A549 (cell line): ENCODE measurements around the gene MAP2. TPM values are rescaled to one million over a fixed set of nuclear protein-coding genes. Genes with fewer than 3 reads are reported as not detected.

Experiments used
- ATAC-seq, 2 experiments: fragments of 200-7000 bp in 1 of 2; fragments of >200 bp in 1 of 2; cut with Nextera tagmentation in 1 of 2; cut with Tn5 transposase in 1 of 2; 3 replicates each; pipeline versions ENCODE4 v1.8.0 to v1.9.1; 2018 to 2020; ENCODE audit warnings: mild to moderate bottlenecking in 1 of 2, moderate library complexity in 1 of 2
- CTCF ChIA-PET: fragments of 300-600 bp; sonication (Branson Sonifier 250); formaldehyde crosslinking; extraction: SDS; loops from one replicate; lab custom pipeline; 2021; ENCODE audit warnings: antibody characterized with exemption, inconsistent platforms; lab: Yijun Ruan, JAX
- POLR2A ChIA-PET: fragments of 350-600 bp; formaldehyde crosslinking; extraction: SDS; loops from one replicate; lab custom pipeline; 2021; ENCODE audit warnings: antibody characterized with exemption, inconsistent platforms; lab: Yijun Ruan, JAX
- DNase-seq, 2 experiments: peaks; one replicate each; pipeline versions ENCODE4 v3.0.0 to v3.0.0-alpha.2; 2011 to 2016; ENCODE audit warnings: low read depth in 1 of 2, low spot score in 1 of 2
- FAIRE-seq: peaks from 2 replicates; lab custom pipeline; 2011; peaks lifted over from hg19 to GRCh38; lab: Jason Lieb, UNC
- H3K27ac ChIP-seq, 2 experiments: fragments of >200 bp; sonication (Bioruptor Twin); formaldehyde crosslinking; 3 replicates each; pipeline ENCODE4 v1.5.1; 2016 to 2017
- H3K4me1 ChIP-seq: fragments of >200 bp; sonication (Bioruptor Twin); formaldehyde crosslinking; 3 replicates; pipeline ENCODE4 v1.6.1; 2016
- H3K4me2 ChIP-seq: fragments of >200 bp; sonication (Bioruptor Twin); formaldehyde crosslinking; 3 replicates; pipeline ENCODE4 v1.6.1; 2016
- H3K4me3 ChIP-seq: fragments of >200 bp; sonication (Bioruptor Twin); formaldehyde crosslinking; 3 replicates; pipeline ENCODE4 v1.5.1; 2016
- H3K9me3 ChIP-seq: fragments of >200 bp; sonication (Bioruptor Twin); formaldehyde crosslinking; 3 replicates; pipeline ENCODE4 v1.6.1; 2016
- CBX2 ChIP-seq: fragments of 200-600 bp; sonication (generic); IDR thresholded peaks from 2 replicates; pipeline ENCODE4 v1.6.1; 2016; ENCODE audit warnings: low read depth, mild to moderate bottlenecking, borderline replicate concordance
- CHD2 ChIP-seq: fragments of 150-350 bp; IDR thresholded peaks from 2 replicates; pipeline ENCODE4 v1.6.1; 2014; ENCODE audit warnings: low read length; ENCODE audit not compliant: partially characterized antibody
- EHF ChIP-seq: fragments of 250-450 bp; sonication (Bioruptor Pico); IDR thresholded peaks from 2 replicates; pipeline ENCODE4 v1.5.0; 2020; ENCODE audit warnings: mild to moderate bottlenecking
- ESRRA ChIP-seq: fragments of 150-350 bp; IDR thresholded peaks from 2 replicates; pipeline ENCODE4 v1.6.1; 2014; ENCODE audit warnings: mild to moderate bottlenecking, low read length, borderline replicate concordance
- FOSL2 ChIP-seq, 2 experiments: fragments of 450-650 bp in 1 of 2; fragments of >200 bp in 1 of 2; sonication (Bioruptor Twin) in 1 of 2; formaldehyde crosslinking; IDR thresholded peaks; 2 replicates each; pipeline versions ENCODE4 v1.5.0 to v1.6.1; 2016 to 2020; ENCODE audit warnings: mild to moderate bottlenecking in 1 of 2, moderate library complexity in 1 of 2
- HDAC2 ChIP-seq: fragments of 200-600 bp; sonication (generic); IDR thresholded peaks from 2 replicates; pipeline ENCODE4 v1.6.1; 2016
- HOXA7 ChIP-seq: fragments of 250-450 bp; sonication (Bioruptor Pico); IDR thresholded peaks from 2 replicates; pipeline ENCODE4 v1.5.0; 2020; ENCODE audit warnings: mild to moderate bottlenecking, moderate library complexity
- KDM5A ChIP-seq: fragments of 200-600 bp; sonication (generic); IDR thresholded peaks from 2 replicates; pipeline ENCODE4 v1.6.1; 2016; ENCODE audit warnings: antibody characterized with exemption, mild to moderate bottlenecking
- MAFK ChIP-seq: fragments of 450-650 bp; IDR thresholded peaks from 2 replicates; pipeline ENCODE4 v1.6.1; 2014; ENCODE audit not compliant: partially characterized antibody
- NFE2L2 ChIP-seq: fragments of 150-350 bp; conservative IDR thresholded peaks from 2 replicates; pipeline ENCODE4 v1.6.1; 2014; ENCODE audit warnings: low read length
- NPAS2 ChIP-seq: fragments of 250-450 bp; sonication (Bioruptor Pico); IDR thresholded peaks from 2 replicates; pipeline ENCODE4 v1.8.0; 2022; ENCODE audit warnings: mild to moderate bottlenecking, moderate library complexity, borderline replicate concordance
- NR3C1 ChIP-seq: fragments of >200 bp; sonication (Bioruptor Twin); formaldehyde crosslinking; IDR thresholded peaks from 3 replicates; pipeline ENCODE4 v1.6.1; 2017
- PHF8 ChIP-seq: fragments of 200-600 bp; sonication (generic); IDR thresholded peaks from 2 replicates; pipeline ENCODE4 v1.6.1; 2016; ENCODE audit warnings: low read depth, mild to moderate bottlenecking, antibody characterized with exemption, moderate library complexity, borderline replicate concordance
- RAD21 ChIP-seq, 2 experiments: fragments of >200 bp in 1 of 2; sonication (Bioruptor Twin) in 1 of 2; formaldehyde crosslinking in 1 of 2; IDR thresholded peaks in 1 of 2; conservative IDR thresholded peaks in 1 of 2; 2 replicates in 1 of 2; 3 replicates in 1 of 2; pipeline ENCODE4 v1.6.1; 2012 to 2018; ENCODE audit warnings: inconsistent platforms in 1 of 2
- RARB ChIP-seq: fragments of 250-450 bp; sonication (Bioruptor Pico); IDR thresholded peaks from 2 replicates; pipeline ENCODE4 v1.8.0; 2021; ENCODE audit warnings: mild to moderate bottlenecking, moderate library complexity
- RCOR1 ChIP-seq: fragments of 150-350 bp; IDR thresholded peaks from 2 replicates; pipeline ENCODE4 v1.6.1; 2014; ENCODE audit warnings: antibody characterized with exemption, low read length, low read depth
- RNF2 ChIP-seq: fragments of 200-600 bp; sonication (generic); IDR thresholded peaks from 2 replicates; pipeline ENCODE4 v1.6.1; 2016; ENCODE audit warnings: low read depth, mild to moderate bottlenecking, antibody characterized with exemption, moderate library complexity, borderline replicate concordance
- SREBF2 ChIP-seq: fragments of 450-650 bp; IDR thresholded peaks from 2 replicates; pipeline ENCODE4 v1.6.1; 2014; ENCODE audit warnings: mild to moderate bottlenecking, moderate library complexity
- ZFP36 ChIP-seq: fragments of 450-650 bp; IDR thresholded peaks from 2 replicates; pipeline ENCODE4 v1.6.1; 2014; ENCODE audit warnings: borderline replicate concordance; ENCODE audit not compliant: partially characterized antibody
- ZSCAN20 ChIP-seq: fragments of 250-450 bp; sonication (Bioruptor Pico); IDR thresholded peaks from 2 replicates; pipeline ENCODE4 v1.8.0; 2022; ENCODE audit warnings: mild to moderate bottlenecking, moderate library complexity
- WGBS: methylation state at CpG from one replicate; pipeline ENCODE4 v1.1.6; 2017; ENCODE audit errors: missing lambda C conversion rate; 5-methylcytosine and 5-hydroxymethylcytosine counted together
- polyA plus RNA-seq, 4 experiments: library from polyadenylated mRNA; depleted of rRNA in 3 of 4; stranded (reverse); fragments of >200 nt; fragmentation: RNase III in 1 of 4; extraction: RNeasy Plus Mini Kit Qiagen cat#74134 plus additional on column Dnase treatment in 1 of 4; gene quantifications; 2 replicates in 3 of 4; 3 replicates in 1 of 4; pipeline ENCODE4 v1.2.3, GENCODE V29; 2011 to 2017
- TF ChIP-seq, protein P1 (sequence below): fragments of >200 bp; sonication (Bioruptor Twin); formaldehyde crosslinking; IDR thresholded peaks from 3 replicates; pipeline ENCODE4 v1.5.1; 2016
- TF ChIP-seq, protein P2 (sequence below): fragments of 250-450 bp; sonication (Bioruptor Pico); IDR thresholded peaks from 2 replicates; pipeline ENCODE4 v1.5.0; 2020; ENCODE audit warnings: low read depth, mild to moderate bottlenecking, moderate library complexity

Gene MAP2
- polyA plus RNA-seq, 2 of the 4 experiments (the other 2 are of a cell fraction) = 0.53 to 1.8 TPM

DNA sequence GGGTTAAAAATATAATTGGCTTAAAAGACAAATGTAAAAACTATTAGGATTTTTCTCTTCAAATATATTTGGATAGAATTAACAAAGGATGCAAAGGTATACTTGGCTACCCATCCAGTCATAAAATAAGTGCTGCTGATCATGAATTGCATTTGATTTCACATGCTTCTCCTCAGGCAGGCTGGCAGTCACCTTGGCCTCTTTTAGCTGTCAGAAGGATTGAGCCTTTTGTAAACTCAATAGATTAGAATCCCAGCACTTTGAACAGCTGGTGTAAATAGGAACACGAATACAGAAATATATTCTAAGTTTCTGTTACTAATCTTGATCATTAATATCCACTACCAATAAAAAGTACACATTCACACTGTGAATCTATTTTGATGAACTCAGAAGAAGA lies 178.4 kb downstream of the MAP2 start:
- ChIA-PET CTCF (no interaction called here), POLR2A (no interaction called here)
- Histone ChIP-seq H3K4me2 (no peak overlapping the region), H3K27ac (no peak overlapping the region)
- WGBS = 7% methylated on average over 1 of the region's 1 CpG
- no peak for ATAC-seq
- no peak for TF ChIP-seq HDAC2
- no peak for TF ChIP-seq NR3C1
- TF ChIP-seq, protein P1, sequence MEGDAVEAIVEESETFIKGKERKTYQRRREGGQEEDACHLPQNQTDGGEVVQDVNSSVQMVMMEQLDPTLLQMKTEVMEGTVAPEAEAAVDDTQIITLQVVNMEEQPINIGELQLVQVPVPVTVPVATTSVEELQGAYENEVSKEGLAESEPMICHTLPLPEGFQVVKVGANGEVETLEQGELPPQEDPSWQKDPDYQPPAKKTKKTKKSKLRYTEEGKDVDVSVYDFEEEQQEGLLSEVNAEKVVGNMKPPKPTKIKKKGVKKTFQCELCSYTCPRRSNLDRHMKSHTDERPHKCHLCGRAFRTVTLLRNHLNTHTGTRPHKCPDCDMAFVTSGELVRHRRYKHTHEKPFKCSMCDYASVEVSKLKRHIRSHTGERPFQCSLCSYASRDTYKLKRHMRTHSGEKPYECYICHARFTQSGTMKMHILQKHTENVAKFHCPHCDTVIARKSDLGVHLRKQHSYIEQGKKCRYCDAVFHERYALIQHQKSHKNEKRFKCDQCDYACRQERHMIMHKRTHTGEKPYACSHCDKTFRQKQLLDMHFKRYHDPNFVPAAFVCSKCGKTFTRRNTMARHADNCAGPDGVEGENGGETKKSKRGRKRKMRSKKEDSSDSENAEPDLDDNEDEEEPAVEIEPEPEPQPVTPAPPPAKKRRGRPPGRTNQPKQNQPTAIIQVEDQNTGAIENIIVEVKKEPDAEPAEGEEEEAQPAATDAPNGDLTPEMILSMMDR = no peak
- TF ChIP-seq ESRRA = no peak
- TF ChIP-seq NPAS2 (CRISPR knock-in tag) = no peak
- no peak for TF ChIP-seq KDM5A
- no peak for TF ChIP-seq RCOR1
- no peak for TF ChIP-seq RARB (CRISPR knock-in tag)
- TF ChIP-seq, all 56 proteins: peak for 0
- DNase-seq (no peak), FAIRE-seq (no peak)
- no peaks in the 10 kb centered on the region for H3K9me3 ChIP-seq
- H3K4me1 ChIP-seq = no peaks in the 10 kb centered on the region
- H3K4me3 ChIP-seq = no peak overlapping the region

DNA sequence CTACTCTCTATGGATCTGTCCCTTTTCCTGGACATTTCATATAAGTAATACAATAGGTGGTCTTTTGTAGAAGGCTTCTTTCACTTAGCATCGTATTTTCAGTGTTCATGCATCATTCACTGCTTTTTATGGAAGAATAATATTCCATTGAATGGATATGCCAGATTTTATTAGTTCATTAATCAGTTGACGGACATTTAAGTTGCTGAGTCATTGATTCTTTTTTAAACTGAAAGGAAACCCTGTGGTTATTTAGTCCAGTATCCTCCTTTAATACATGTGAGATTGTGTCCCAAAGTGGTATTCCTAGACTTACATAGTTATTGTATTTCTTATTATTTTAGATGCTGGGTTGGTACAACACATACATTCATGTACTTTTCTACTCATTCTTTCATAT lies 185.7 kb downstream of the MAP2 start:
- H3K4me2 ChIP-seq = no peak overlapping the region
- no peak overlapping the region for H3K4me3 ChIP-seq
- no peaks in the 10 kb centered on the region for H3K4me1 ChIP-seq
- ATAC-seq = no peak
- no peak for DNase-seq
- no peaks in the 10 kb centered on the region for H3K9me3 ChIP-seq
- 42% methylated on average over 2 of the region's 2 CpGs for WGBS
- TF ChIP-seq CHD2 (no peak), MAFK (peak; percentile 70), RNF2 (no peak)
- H3K27ac ChIP-seq = no peak overlapping the region
- ChIA-PET POLR2A (no interaction called here), CTCF (no interaction called here)
- no peak for FAIRE-seq

DNA sequence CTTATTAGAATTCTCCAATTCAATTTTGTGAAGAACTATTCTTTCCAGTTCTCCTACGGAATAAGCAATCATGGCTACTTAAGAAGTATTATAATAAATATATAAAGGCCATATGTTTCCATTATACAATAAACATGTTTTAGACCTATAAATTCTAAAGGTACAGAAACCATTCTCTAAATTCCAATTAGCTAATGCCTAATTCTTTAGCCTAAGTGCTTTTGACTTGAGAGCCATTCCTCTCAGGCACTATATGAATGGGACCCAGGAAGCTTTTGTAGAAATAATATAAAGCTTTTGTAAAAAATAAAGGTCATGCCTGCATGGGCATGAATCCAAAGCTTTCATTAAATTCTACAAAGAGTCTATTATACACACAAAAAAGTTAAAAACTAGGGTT lies 186.8 kb downstream of the MAP2 start:
- DNase-seq = no peak
- no peaks in the 10 kb centered on the region for H3K9me3 ChIP-seq
- ChIA-PET CTCF (interaction anchor here (0.7 kb wide), 1 partner anchor 59 kb away, joined by 3 read pairs; no protein-coding TSS in a partner anchor), POLR2A (no interaction called here)
- no peak for FAIRE-seq
- 63% methylated on average over 1 of the region's 1 CpG for WGBS
- H3K4me1 ChIP-seq = no peaks in the 10 kb centered on the region
- H3K4me3 ChIP-seq = no peak overlapping the region
- H3K27ac ChIP-seq = no peak overlapping the region
- no peak for ATAC-seq
- H3K4me2 ChIP-seq = no peak overlapping the region
- no peak for TF ChIP-seq RAD21 (conservative IDR thresholded peaks at IDR 0.05 in 1 of 2, IDR thresholded peaks at IDR 0.05 in 1 of 2)
- TF ChIP-seq EHF (CRISPR knock-in tag) = no peak
- TF ChIP-seq MAFK = no peak
- TF ChIP-seq CBX2 = no peak
- TF ChIP-seq HDAC2 = no peak
- no peak for TF ChIP-seq ESRRA
- no peak for TF ChIP-seq PHF8
- no peak for TF ChIP-seq RARB (CRISPR knock-in tag)
- TF ChIP-seq NFE2L2 = no peak
- TF ChIP-seq ZSCAN20 (CRISPR knock-in tag) = no peak
- TF ChIP-seq, protein P2, sequence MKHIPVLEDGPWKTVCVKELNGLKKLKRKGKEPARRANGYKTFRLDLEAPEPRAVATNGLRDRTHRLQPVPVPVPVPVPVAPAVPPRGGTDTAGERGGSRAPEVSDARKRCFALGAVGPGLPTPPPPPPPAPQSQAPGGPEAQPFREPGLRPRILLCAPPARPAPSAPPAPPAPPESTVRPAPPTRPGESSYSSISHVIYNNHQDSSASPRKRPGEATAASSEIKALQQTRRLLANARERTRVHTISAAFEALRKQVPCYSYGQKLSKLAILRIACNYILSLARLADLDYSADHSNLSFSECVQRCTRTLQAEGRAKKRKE (CRISPR knock-in tag) = no peak
- no peak for TF ChIP-seq FOSL2 (IDR thresholded peaks at IDR 0.05)
- no peak for TF ChIP-seq FOSL2 (CRISPR knock-in tag; IDR thresholded peaks at IDR 0.05)
- no peak for TF ChIP-seq SREBF2
- TF ChIP-seq HOXA7 (CRISPR knock-in tag) = no peak
- no peak for TF ChIP-seq ZFP36
